ENCODE measurements around the gene WDR86. TPM values are rescaled to one million over a fixed set of nuclear protein-coding genes. Genes with fewer than 3 reads are reported as not detected.

Gene WDR86
- polyA plus RNA-seq, 4 donors = 1.1 to 4.3 (median 1.8) TPM; not detected in 1

DNA sequence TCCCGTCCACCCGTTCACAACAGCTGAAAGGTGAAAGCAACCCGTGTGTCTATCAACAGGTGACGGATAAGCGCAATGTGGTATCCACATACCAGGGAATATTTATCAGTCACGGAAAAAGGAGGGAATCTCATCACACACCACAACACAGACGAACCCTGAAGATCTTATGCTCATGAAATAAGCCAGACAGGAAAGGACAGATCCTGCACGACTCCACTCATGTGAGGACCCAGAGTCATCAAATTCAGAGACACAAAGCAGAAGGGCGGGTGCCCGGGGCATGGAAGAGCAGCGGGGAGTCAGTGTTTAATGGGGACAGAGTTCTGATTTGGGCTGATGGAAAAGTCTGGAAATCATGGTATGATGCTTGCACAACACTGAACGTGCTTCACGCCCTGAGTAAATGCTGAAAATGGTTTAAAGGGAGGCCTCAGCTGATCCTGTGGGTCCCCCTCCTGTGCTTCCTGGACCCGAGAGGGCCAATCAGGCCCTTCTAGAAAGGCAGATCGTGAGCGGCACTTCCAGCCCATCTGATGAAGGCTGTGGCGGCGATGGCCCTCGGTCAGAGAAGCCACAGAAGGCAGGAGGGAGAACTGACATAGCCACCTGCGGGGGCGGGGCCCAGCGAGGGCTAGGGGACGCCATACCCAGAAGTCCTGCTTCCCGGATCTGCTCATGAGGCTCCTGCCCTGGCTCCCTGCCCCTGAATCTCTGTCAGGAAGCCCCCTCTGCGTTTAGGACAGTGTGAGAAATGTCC, 19.1 kb downstream of the WDR86 start:
- Histone ChIP-seq H3K9me3 (ENCODE audit: control insufficient read depth in 2 of 2, insufficient read depth in 1 of 2, low read depth in 1 of 2, low read length in 1 of 2) (no peaks in the 10 kb centered on the region), H3K4me1 (ENCODE audit: control insufficient read depth in 3 of 3, insufficient read depth in 2 of 3, low read depth in 1 of 3, low read length in 2 of 3) (no peaks in the 10 kb centered on the region), H3K27me3 (ENCODE audit: control insufficient read depth in 3 of 3, insufficient read depth in 3 of 3, low read length in 3 of 3) (peaks cover 0 to under 1% (median 0%) of the 10 kb centered on the region in 3 donors), H3K36me3 (ENCODE audit: control insufficient read depth in 3 of 3, insufficient read depth in 2 of 3, low read depth in 1 of 3, low read length in 3 of 3) (peaks cover 0 to 2% (median 0%) of the 10 kb centered on the region in 3 donors), H3K4me3 (ENCODE audit: low read depth in 1 of 3, low read length in 3 of 3) (no peak overlapping the region), H3K27ac (ENCODE audit: low read depth in 1 of 3, low read length in 2 of 3) (no peak overlapping the region)
- WGBS, 3 donors = 72 to 78% (median 74%) methylated on average over 25 of the region's 25 CpGs
- DNase-seq (no peak), FAIRE-seq (no peak)

DNA sequence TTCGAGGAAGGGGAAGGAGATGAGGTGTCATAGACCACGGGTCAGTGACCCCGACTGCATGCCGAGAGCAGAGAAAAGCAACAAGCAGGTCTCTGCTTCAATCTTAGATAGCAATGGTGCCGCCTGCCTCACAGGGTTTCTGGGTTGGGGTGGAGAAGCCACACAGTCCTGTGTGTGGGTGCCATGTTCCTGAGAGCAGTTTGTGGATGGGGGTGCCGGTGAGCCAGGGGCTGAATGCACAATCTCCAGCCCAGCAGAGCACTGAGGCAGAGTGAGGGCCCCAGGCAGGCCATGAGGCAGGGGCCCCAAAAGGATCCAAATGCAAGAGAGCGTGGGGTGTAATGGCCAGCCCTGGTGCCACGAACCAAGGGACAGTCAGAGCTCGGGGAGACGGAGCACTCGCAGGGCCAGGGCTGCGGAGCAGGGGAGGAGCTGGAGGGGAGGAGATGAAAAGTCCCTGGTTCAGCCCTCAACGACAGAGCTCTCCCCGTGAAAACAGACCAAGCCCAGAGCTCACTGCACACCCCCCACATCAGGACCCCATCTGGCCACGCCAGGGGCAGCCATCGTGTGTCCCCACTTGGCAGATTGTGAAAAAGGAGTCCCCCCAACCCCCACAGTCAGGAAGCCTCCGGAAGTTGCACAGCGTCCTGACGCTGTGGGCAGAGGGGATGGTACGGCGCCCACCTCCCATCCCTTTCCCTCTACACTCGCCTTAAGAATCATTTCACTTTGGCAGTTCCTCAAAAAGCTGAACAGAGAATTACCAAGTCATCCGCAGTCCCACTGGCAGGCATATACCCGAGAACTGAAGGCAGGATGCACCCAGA, 19.9 kb downstream of the WDR86 start:
- 79 to 89% (median 80%) methylated on average over 23 to 24 of the region's 24 CpGs for WGBS, 3 donors
- peaks cover 0 to 2% (median 0%) of the 10 kb centered on the region in 3 donors for H3K36me3 ChIP-seq (ENCODE audit: control insufficient read depth in 3 of 3, insufficient read depth in 2 of 3, low read depth in 1 of 3, low read length in 3 of 3)
- no peak for DNase-seq
- no peak overlapping the region for H3K4me3 ChIP-seq (ENCODE audit: low read depth in 1 of 3, low read length in 3 of 3)
- peaks cover 0 to 5% (median 0%) of the 10 kb centered on the region in 3 donors for H3K27me3 ChIP-seq (ENCODE audit: control insufficient read depth in 3 of 3, insufficient read depth in 3 of 3, low read length in 3 of 3)
- H3K27ac ChIP-seq (ENCODE audit: low read depth in 1 of 3, low read length in 2 of 3) = no peak overlapping the region
- no peaks in the 10 kb centered on the region for H3K9me3 ChIP-seq (ENCODE audit: control insufficient read depth in 2 of 2, insufficient read depth in 1 of 2, low read depth in 1 of 2, low read length in 1 of 2)
- H3K4me1 ChIP-seq (ENCODE audit: control insufficient read depth in 3 of 3, insufficient read depth in 2 of 3, low read depth in 1 of 3, low read length in 2 of 3) = no peaks in the 10 kb centered on the region
- FAIRE-seq = no peak

DNA sequence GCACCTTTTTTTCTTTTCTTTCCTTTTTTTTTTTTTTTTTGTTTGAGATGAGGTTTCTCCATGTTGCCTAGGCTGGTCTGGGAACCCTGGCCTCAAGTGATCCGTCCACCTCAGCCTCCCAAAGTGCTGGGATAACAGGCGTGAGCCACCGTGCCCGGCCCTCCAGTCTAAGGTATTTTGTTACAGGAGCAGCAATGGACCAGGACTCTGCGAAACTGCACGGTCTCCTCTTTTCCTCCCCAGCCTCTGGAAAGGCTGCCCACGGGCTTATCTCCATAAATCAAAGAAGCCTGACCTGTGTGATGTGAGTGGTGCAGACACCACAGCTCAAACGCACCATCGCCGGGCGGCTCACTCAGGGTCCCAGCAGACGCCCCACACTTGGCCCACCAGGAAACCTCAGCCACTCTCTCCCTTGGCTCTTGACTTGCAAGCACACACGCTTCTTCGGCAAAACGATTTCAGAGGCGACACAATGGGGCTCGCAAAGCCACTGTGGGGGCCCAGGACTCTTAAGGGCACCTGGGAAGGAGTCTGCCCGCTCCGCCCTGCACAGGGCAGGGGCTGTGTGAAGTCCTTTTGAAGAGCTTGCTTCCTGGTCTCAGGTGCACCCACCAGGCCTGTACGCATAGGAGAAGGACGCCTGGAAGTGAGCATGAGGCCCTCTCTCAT, 20.6 kb downstream of the WDR86 start:
- H3K27me3 ChIP-seq (ENCODE audit: control insufficient read depth in 3 of 3, insufficient read depth in 3 of 3, low read length in 3 of 3) = peaks cover 0 to 5% (median 0%) of the 10 kb centered on the region in 3 donors
- H3K27ac ChIP-seq (ENCODE audit: low read depth in 1 of 3, low read length in 2 of 3) = no peak overlapping the region
- 89 to 92% (median 91%) methylated on average over 21 of the region's 21 CpGs for WGBS, 3 donors
- H3K4me3 ChIP-seq (ENCODE audit: low read depth in 1 of 3, low read length in 3 of 3) = no peak overlapping the region
- H3K36me3 ChIP-seq (ENCODE audit: control insufficient read depth in 3 of 3, insufficient read depth in 2 of 3, low read depth in 1 of 3, low read length in 3 of 3) = peaks cover 0 to 2% (median 0%) of the 10 kb centered on the region in 3 donors
- no peaks in the 10 kb centered on the region for H3K9me3 ChIP-seq (ENCODE audit: control insufficient read depth in 2 of 2, insufficient read depth in 1 of 2, low read depth in 1 of 2, low read length in 1 of 2)
- FAIRE-seq (no peak), DNase-seq (no peak)
- H3K4me1 ChIP-seq (ENCODE audit: control insufficient read depth in 3 of 3, insufficient read depth in 2 of 3, low read depth in 1 of 3, low read length in 2 of 3) = no peaks in the 10 kb centered on the region

DNA sequence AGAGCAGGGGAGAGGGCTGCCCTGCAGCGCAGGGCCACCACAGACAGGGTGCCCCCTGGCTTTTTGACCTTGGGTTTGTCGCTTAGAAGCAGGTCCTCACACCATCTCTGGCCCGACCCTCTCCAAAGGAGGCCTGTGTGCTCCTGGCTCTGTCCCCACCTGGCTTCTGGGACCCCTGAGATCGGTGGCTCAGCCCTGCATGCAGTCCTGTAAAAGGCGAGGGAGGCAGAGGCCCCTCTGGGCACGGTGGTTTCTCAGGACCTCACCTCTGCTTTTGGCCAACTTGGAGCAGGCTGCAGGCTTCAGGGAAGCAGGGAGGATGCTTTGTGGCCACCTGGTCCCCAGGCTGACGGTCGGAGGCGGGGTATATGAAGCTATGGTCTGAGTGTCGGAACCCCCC, 21.4 kb downstream of the WDR86 start:
- Histone ChIP-seq H3K4me1 (ENCODE audit: control insufficient read depth in 3 of 3, insufficient read depth in 2 of 3, low read depth in 1 of 3, low read length in 2 of 3) (no peaks in the 10 kb centered on the region), H3K27ac (ENCODE audit: low read depth in 1 of 3, low read length in 2 of 3) (no peak overlapping the region), H3K9me3 (ENCODE audit: control insufficient read depth in 2 of 2, insufficient read depth in 1 of 2, low read depth in 1 of 2, low read length in 1 of 2) (no peaks in the 10 kb centered on the region), H3K4me3 (ENCODE audit: low read depth in 1 of 3, low read length in 3 of 3) (no peak overlapping the region), H3K27me3 (ENCODE audit: control insufficient read depth in 3 of 3, insufficient read depth in 3 of 3, low read length in 3 of 3) (peaks cover 0 to 8% (median 0%) of the 10 kb centered on the region in 3 donors), H3K36me3 (ENCODE audit: control insufficient read depth in 3 of 3, insufficient read depth in 2 of 3, low read depth in 1 of 3, low read length in 3 of 3) (no peaks in the 10 kb centered on the region)
- WGBS, 3 donors = 85 to 90% (median 89%) methylated on average over 10 of the region's 10 CpGs
- FAIRE-seq (no peak), DNase-seq (no peak)

DNA sequence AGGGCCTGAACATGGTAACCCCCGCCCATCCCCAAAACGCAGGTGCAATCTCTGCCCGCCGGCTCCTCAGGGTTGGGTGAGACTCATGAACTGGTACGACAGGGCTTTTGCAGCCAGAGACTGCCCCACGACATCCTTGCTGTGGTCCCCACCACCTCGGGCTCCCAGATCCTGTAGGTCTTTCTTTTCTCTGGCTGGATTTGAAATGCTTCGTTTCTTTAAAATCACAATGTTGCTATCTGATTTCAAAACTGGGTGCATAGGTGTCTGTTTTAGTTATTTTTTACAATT, 21.9 kb downstream of the WDR86 start:
- WGBS, 3 donors = 84 to 90% (median 89%) methylated on average over 8 of the region's 8 CpGs
- Histone ChIP-seq H3K9me3 (ENCODE audit: control insufficient read depth in 2 of 2, insufficient read depth in 1 of 2, low read depth in 1 of 2, low read length in 1 of 2) (no peaks in the 10 kb centered on the region), H3K4me3 (ENCODE audit: low read depth in 1 of 3, low read length in 3 of 3) (no peak overlapping the region), H3K4me1 (ENCODE audit: control insufficient read depth in 3 of 3, insufficient read depth in 2 of 3, low read depth in 1 of 3, low read length in 2 of 3) (no peaks in the 10 kb centered on the region), H3K27ac (ENCODE audit: low read depth in 1 of 3, low read length in 2 of 3) (no peak overlapping the region), H3K36me3 (ENCODE audit: control insufficient read depth in 3 of 3, insufficient read depth in 2 of 3, low read depth in 1 of 3, low read length in 3 of 3) (no peaks in the 10 kb centered on the region), H3K27me3 (ENCODE audit: control insufficient read depth in 3 of 3, insufficient read depth in 3 of 3, low read length in 3 of 3) (peaks cover 0 to 11% (median 0%) of the 10 kb centered on the region in 3 donors)
- FAIRE-seq = no peak
- DNase-seq = no peak

DNA sequence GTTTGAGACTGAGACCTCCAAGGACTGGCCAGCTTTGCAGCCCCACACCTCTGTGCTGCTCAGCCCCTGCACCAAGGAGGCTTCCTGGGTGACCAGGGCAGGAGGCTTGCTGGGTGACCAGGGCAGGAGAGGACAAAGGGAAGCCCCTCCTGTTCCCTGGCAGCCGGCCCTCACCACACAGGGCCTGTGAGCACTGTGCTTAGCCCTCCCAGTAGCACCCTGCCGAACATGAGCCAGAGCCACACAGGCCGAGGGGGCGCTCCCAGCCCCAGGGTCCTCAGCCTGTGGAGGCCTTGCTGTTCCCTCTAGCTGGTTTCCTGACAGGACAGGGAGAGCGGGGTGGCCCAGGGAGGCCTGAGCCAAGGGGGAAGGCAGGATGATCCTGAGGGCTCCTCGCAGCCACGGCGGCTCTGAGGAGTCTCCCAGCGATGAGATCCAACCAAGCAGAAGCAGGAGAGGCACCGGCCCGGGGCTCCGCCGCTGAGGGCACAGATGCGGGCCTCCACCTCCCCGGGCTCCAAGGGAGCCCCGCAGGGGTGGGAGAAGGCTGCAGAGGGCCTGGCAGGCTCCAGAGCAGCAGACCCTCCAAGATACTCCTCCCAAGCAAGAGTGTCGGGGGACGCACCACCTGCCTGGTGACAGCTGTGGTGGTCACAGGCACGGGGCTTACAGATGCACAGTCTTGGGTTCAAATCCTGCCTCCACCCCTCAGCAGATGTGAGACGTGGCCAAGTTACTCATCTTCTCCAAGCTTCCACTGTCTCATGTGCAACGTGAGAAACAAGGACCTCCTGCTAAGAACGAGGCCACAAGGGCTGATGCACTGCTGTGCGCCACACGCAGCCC, 22.5 kb downstream of the WDR86 start:
- Histone ChIP-seq H3K27ac (ENCODE audit: low read depth in 1 of 3, low read length in 2 of 3) (no peak overlapping the region), H3K4me3 (ENCODE audit: low read depth in 1 of 3, low read length in 3 of 3) (no peak overlapping the region), H3K4me1 (ENCODE audit: control insufficient read depth in 3 of 3, insufficient read depth in 2 of 3, low read depth in 1 of 3, low read length in 2 of 3) (peaks cover 0 to under 1% (median 0%) of the 10 kb centered on the region in 3 donors), H3K27me3 (ENCODE audit: control insufficient read depth in 3 of 3, insufficient read depth in 3 of 3, low read length in 3 of 3) (peaks cover 0 to 17% (median 0%) of the 10 kb centered on the region in 3 donors), H3K9me3 (ENCODE audit: control insufficient read depth in 2 of 2, insufficient read depth in 1 of 2, low read depth in 1 of 2, low read length in 1 of 2) (no peaks in the 10 kb centered on the region), H3K36me3 (ENCODE audit: control insufficient read depth in 3 of 3, insufficient read depth in 2 of 3, low read depth in 1 of 3, low read length in 3 of 3) (no peaks in the 10 kb centered on the region)
- DNase-seq (no peak), FAIRE-seq (no peak)
- 88 to 93% (median 92%) methylated on average over 19 to 24 of the region's 24 CpGs for WGBS, 3 donors

DNA sequence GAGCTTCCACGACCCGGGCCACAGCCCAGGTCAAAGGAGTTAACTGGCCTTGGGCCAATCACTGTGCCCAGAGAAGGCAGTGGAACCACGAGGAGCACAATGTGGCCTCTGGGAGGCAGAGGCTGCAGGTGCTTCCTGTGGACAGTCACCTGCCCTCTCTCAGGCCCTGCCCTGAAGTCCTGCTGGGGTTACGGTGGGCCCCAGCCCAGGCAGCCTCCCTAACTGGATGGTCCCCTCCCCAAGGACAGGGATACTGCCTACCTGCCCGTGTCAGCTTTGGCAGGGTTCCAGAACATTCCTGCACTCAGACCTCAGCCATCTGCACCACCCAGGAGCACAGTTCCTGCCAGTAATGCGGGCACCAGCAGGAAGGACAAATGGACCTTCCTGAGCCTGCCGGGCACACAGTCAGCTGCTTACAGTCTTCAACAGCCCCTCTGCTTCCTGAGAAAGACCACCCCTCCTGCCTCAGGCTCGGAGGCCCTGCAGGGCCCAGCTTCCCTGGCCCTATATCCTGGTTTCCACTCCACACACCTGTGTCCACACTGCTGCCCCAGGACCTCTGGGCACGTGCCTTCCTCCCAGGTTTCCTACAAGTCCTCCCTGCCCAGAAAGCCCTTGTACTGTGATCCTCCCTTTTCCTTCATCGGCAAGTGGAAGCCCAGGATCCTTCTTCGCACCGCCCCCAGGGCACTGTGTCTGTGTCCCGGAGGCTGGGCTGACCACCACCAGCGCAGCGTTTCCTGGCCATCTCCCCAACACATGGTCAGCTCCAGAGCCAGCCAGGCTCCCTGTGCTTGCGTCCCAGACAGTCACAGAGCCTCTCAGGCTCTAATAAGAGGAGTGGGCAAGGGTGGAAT, 23.3 kb downstream of the WDR86 start:
- no peaks in the 10 kb centered on the region for H3K36me3 ChIP-seq (ENCODE audit: control insufficient read depth in 3 of 3, insufficient read depth in 2 of 3, low read depth in 1 of 3, low read length in 3 of 3)
- DNase-seq (no peak), FAIRE-seq (no peak)
- no peak overlapping the region for H3K4me3 ChIP-seq (ENCODE audit: low read depth in 1 of 3, low read length in 3 of 3)
- H3K27ac ChIP-seq (ENCODE audit: low read depth in 1 of 3, low read length in 2 of 3) = no peak overlapping the region
- H3K4me1 ChIP-seq (ENCODE audit: control insufficient read depth in 3 of 3, insufficient read depth in 2 of 3, low read depth in 1 of 3, low read length in 2 of 3) = peaks cover 0 to 8% (median 0%) of the 10 kb centered on the region in 3 donors
- WGBS, 3 donors = 50 to 71% (median 56%) methylated on average over 16 of the region's 16 CpGs
- peaks cover 0 to 25% (median 4%) of the 10 kb centered on the region in 3 donors for H3K27me3 ChIP-seq (ENCODE audit: control insufficient read depth in 3 of 3, insufficient read depth in 3 of 3, low read length in 3 of 3)
- no peaks in the 10 kb centered on the region for H3K9me3 ChIP-seq (ENCODE audit: control insufficient read depth in 2 of 2, insufficient read depth in 1 of 2, low read depth in 1 of 2, low read length in 1 of 2)

All from small intestine (tissue), 7 donors.